ENCODE measurements around the gene TRIM51. TPM values are rescaled to one million over a fixed set of nuclear protein-coding genes. Genes with fewer than 3 reads are reported as not detected.
"Not testable (repeated sequence)": the region's sequence is repeated elsewhere in the genome, so short reads cannot be mapped to it uniquely, and the experiment has no call there.

TRIM51 gene, protein sequence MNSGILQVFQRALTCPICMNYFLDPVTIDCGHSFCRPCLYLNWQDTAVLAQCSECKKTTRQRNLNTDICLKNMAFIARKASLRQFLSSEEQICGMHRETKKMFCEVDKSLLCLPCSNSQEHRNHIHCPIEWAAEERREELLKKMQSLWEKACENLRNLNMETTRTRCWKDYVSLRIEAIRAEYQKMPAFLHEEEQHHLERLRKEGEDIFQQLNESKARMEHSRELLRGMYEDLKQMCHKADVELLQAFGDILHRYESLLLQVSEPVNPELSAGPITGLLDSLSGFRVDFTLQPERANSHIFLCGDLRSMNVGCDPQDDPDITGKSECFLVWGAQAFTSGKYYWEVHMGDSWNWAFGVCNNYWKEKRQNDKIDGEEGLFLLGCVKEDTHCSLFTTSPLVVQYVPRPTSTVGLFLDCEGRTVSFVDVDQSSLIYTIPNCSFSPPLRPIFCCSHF
- polyA plus RNA-seq (2013, experiment 1 of 2) = not detected
- not detected for polyA plus RNA-seq (2013, experiment 2 of 2)

DNA sequence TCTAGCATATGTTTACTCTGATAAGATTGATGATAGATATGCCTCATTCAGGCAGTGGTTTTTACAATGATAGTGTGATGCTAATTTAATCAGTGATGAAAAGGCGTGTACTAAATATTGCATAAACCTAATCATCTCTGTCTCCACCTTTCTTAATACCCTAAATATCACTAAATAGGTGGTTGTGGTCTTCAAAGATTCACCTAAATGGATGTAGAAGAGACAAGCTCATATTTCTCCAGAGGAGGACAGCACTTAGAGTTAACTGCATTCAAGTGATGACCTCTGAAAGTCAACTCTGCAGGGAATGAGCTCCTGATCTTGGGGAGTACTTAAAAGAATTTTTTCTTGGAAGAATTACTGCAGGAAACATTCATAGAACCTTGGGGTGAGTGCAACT, at the start of gene TRIM51:
TRIM51 (plus strand) TSS at position 301 of the 400 bp plus-strand sequence. CDS start 2,132 bp downstream, outside the sequence.
- not testable (repeated sequence) for H3K4me2 ChIP-seq (ENCODE audit: low read length); H3K4me1 ChIP-seq (ENCODE audit: control insufficient read depth, low read depth, low read length); H4K5ac ChIP-seq (ENCODE audit: low read length); H3K18ac ChIP-seq (ENCODE audit: low read length); H3K4ac ChIP-seq (ENCODE audit: low read depth, low read length); H3K27ac ChIP-seq (ENCODE audit: low read depth, low read length); H4K8ac ChIP-seq (ENCODE audit: low read depth, low read length); H3K79me1 ChIP-seq (ENCODE audit: low read length); DNase-seq; H3K27me3 ChIP-seq (ENCODE audit: insufficient read depth, low read length, poor library complexity); H2AK5ac ChIP-seq (ENCODE audit: low read length); H3K79me2 ChIP-seq (ENCODE audit: control insufficient read depth, insufficient read depth, low read length); H2BK15ac ChIP-seq (replicated peaks; ENCODE audit: low read depth); H3K36me3 ChIP-seq (ENCODE audit: control insufficient read depth, insufficient read depth, low read length); H2BK5ac ChIP-seq (ENCODE audit: low read length); H2BK120ac ChIP-seq (ENCODE audit: low read depth, low read length); H3K4me3 ChIP-seq (ENCODE audit: low read length); H3K9ac ChIP-seq (ENCODE audit: low read length); H3K56ac ChIP-seq (ENCODE audit: low read length); H3K23ac ChIP-seq (ENCODE audit: low read length)
- WGBS (ENCODE audit: extremely low coverage, insufficient coverage, low lambda C conversion rate) = no CpG with 5 or more reads among the region's 1 CpG

DNA sequence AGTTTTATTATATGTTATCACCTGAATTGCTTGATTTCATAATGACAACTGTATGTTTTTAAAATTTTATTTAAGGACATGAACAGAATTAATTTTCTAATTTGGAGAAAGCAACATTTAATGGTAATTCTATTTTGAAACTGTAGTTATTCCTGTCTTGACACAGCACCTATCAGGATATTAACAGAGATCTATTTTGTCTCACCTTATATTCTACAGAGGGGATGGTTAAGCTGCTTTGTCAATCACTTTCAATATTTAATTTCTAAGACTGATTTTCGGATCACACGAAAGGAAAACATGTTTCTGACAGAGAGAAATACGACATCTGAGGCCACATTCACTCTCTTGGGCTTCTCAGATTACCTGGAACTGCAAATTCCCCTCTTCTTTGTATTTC, 44.6 kb upstream of the TRIM51 start, which contains the start of gene OR5D16:
OR5D16 (plus strand) TSS at position 301 of the 400 bp plus-strand sequence; CDS start at position 301, 0 bp downstream.
- Histone ChIP-seq H4K5ac (ENCODE audit: low read length) (no peak within 1 kb of the TSS), H3K4ac (ENCODE audit: low read depth, low read length) (no peak within 1 kb of the TSS), H3K9ac (ENCODE audit: low read length) (no peak within 1 kb of the TSS), H2BK5ac (ENCODE audit: low read length) (no peak within 1 kb of the TSS), H3K36me3 (ENCODE audit: control insufficient read depth, insufficient read depth, low read length) (no peaks in the 10 kb centered on the region), H3K79me1 (ENCODE audit: low read length) (no peaks in the 10 kb centered on the region), H3K27me3 (ENCODE audit: insufficient read depth, low read length, poor library complexity) (no peaks in the 10 kb centered on the region), H2AK5ac (ENCODE audit: low read length) (no peak within 1 kb of the TSS), H3K79me2 (ENCODE audit: control insufficient read depth, insufficient read depth, low read length) (no peaks in the 10 kb centered on the region), H3K23ac (ENCODE audit: low read length) (no peak within 1 kb of the TSS), H3K18ac (ENCODE audit: low read length) (no peak within 1 kb of the TSS), H4K8ac (ENCODE audit: low read depth, low read length) (no peak within 1 kb of the TSS), H2BK15ac (replicated peaks; ENCODE audit: low read depth) (no peak within 1 kb of the TSS), H3K56ac (ENCODE audit: low read length) (no peak within 1 kb of the TSS), H3K4me2 (ENCODE audit: low read length) (no peak within 1 kb of the TSS), H3K4me3 (ENCODE audit: low read length) (no peak within 1 kb of the TSS), H3K27ac (ENCODE audit: low read depth, low read length) (no peak within 1 kb of the TSS), H2BK120ac (ENCODE audit: low read depth, low read length) (no peak within 1 kb of the TSS), H3K4me1 (ENCODE audit: control insufficient read depth, low read depth, low read length) (no peaks in the 10 kb centered on the region)
- no CpG with 5 or more reads among the region's 3 CpGs for WGBS (ENCODE audit: extremely low coverage, insufficient coverage, low lambda C conversion rate)
- no peak for DNase-seq

DNA sequence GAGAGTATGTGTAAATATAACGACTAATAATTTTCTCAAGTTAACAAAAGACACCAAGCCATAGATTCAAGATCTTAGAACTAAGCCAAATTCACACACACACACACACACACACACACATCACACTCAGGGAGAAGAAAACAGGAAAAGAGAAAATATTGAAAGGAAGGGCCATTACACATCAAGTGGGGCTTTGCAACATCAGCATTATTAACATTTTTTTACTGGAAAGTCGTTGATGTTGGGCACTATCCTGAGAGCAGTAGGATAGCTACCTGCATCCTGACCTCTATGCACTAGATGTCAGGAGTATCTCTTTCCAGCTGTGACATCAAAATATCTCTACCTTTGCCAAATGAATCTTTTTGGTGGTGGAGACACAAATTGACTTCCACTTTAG, 35.6 kb upstream of the TRIM51 start:
- H2AK5ac ChIP-seq (ENCODE audit: low read length) = no peak overlapping the region
- no peak overlapping the region for H3K23ac ChIP-seq (ENCODE audit: low read length)
- H3K4ac ChIP-seq (ENCODE audit: low read depth, low read length) = no peak overlapping the region
- WGBS (ENCODE audit: extremely low coverage, insufficient coverage, low lambda C conversion rate) = no CpG with 5 or more reads among the region's 2 CpGs
- no peaks in the 10 kb centered on the region for H3K36me3 ChIP-seq (ENCODE audit: control insufficient read depth, insufficient read depth, low read length)
- H4K5ac ChIP-seq (ENCODE audit: low read length) = no peak overlapping the region
- H4K8ac ChIP-seq (ENCODE audit: low read depth, low read length) = no peak overlapping the region
- no peak overlapping the region for H3K56ac ChIP-seq (ENCODE audit: low read length)
- DNase-seq = no peak
- H3K18ac ChIP-seq (ENCODE audit: low read length) = no peak overlapping the region
- H3K27me3 ChIP-seq (ENCODE audit: insufficient read depth, low read length, poor library complexity) = no peaks in the 10 kb centered on the region
- H2BK120ac ChIP-seq (ENCODE audit: low read depth, low read length) = no peak overlapping the region
- H2BK15ac ChIP-seq (replicated peaks; ENCODE audit: low read depth) = no peak overlapping the region
- no peaks in the 10 kb centered on the region for H3K4me1 ChIP-seq (ENCODE audit: control insufficient read depth, low read depth, low read length)
- H3K4me3 ChIP-seq (ENCODE audit: low read length) = no peak overlapping the region
- H3K4me2 ChIP-seq (ENCODE audit: low read length) = no peak overlapping the region
- H3K27ac ChIP-seq (ENCODE audit: low read depth, low read length) = no peak overlapping the region
- H3K9ac ChIP-seq (ENCODE audit: low read length) = no peak overlapping the region
- H2BK5ac ChIP-seq (ENCODE audit: low read length) = no peak overlapping the region
- H3K79me2 ChIP-seq (ENCODE audit: control insufficient read depth, insufficient read depth, low read length) = no peaks in the 10 kb centered on the region
- no peaks in the 10 kb centered on the region for H3K79me1 ChIP-seq (ENCODE audit: low read length)

DNA sequence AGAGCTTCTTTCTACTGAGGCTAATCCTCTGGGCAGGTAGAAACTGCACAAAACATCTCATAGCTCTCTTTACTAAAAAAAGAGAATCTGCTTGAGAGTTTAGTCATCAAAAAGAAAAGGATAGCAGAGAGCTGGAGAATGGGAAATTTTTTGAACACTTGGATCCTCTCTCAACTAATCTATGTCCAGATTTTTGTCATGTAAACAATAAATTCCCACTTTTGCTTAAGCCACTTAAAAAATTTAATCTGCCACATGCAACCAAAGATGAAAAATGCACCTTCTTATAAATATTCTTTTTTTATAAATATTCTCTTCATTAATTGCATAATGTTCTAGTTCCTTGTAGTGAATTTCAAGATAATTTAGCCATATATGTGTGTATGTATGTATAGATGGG, 34.1 kb upstream of the TRIM51 start:
- no peak overlapping the region for H2AK5ac ChIP-seq (ENCODE audit: low read length)
- H3K79me1 ChIP-seq (ENCODE audit: low read length) = no peaks in the 10 kb centered on the region
- H3K23ac ChIP-seq (ENCODE audit: low read length) = no peak overlapping the region
- H3K4me3 ChIP-seq (ENCODE audit: low read length) = no peak overlapping the region
- H3K36me3 ChIP-seq (ENCODE audit: control insufficient read depth, insufficient read depth, low read length) = no peaks in the 10 kb centered on the region
- no peak overlapping the region for H2BK120ac ChIP-seq (ENCODE audit: low read depth, low read length)
- H3K9ac ChIP-seq (ENCODE audit: low read length) = no peak overlapping the region
- no peak overlapping the region for H3K4ac ChIP-seq (ENCODE audit: low read depth, low read length)
- H2BK5ac ChIP-seq (ENCODE audit: low read length) = no peak overlapping the region
- H3K56ac ChIP-seq (ENCODE audit: low read length) = no peak overlapping the region
- no peak overlapping the region for H4K5ac ChIP-seq (ENCODE audit: low read length)
- H3K27me3 ChIP-seq (ENCODE audit: insufficient read depth, low read length, poor library complexity) = no peaks in the 10 kb centered on the region
- no peak for DNase-seq
- H2BK15ac ChIP-seq (replicated peaks; ENCODE audit: low read depth) = no peak overlapping the region
- no peak overlapping the region for H4K8ac ChIP-seq (ENCODE audit: low read depth, low read length)
- no peak overlapping the region for H3K18ac ChIP-seq (ENCODE audit: low read length)
- no peaks in the 10 kb centered on the region for H3K79me2 ChIP-seq (ENCODE audit: control insufficient read depth, insufficient read depth, low read length)
- H3K27ac ChIP-seq (ENCODE audit: low read depth, low read length) = no peak overlapping the region
- H3K4me1 ChIP-seq (ENCODE audit: control insufficient read depth, low read depth, low read length) = no peaks in the 10 kb centered on the region
- H3K4me2 ChIP-seq (ENCODE audit: low read length) = no peak overlapping the region

DNA sequence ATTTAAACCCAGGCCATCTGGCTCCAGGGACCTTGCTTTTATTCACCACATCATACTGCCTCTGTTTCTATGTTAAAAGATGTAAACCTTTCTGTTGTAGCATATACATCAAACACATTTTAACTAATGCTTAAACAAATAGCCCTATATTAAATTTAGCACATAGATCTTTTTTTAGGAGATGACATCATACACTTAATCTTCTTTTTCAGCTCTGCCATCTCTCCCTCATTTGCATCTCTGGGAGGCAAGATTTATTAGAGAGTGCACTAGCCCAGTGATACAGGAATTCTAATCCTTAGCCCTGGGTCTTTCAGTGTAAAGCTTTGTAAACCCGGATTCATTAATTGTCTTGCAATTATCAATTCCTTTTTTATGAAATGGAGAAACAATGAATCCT, 31.0 kb upstream of the TRIM51 start:
- Histone ChIP-seq H3K4me1 (ENCODE audit: control insufficient read depth, low read depth, low read length) (no peaks in the 10 kb centered on the region), H3K23ac (ENCODE audit: low read length) (no peak overlapping the region), H3K27me3 (ENCODE audit: insufficient read depth, low read length, poor library complexity) (no peaks in the 10 kb centered on the region), H3K4ac (ENCODE audit: low read depth, low read length) (no peak overlapping the region), H2BK15ac (replicated peaks; ENCODE audit: low read depth) (no peak overlapping the region), H3K9ac (ENCODE audit: low read length) (no peak overlapping the region), H4K8ac (ENCODE audit: low read depth, low read length) (no peak overlapping the region), H3K79me2 (ENCODE audit: control insufficient read depth, insufficient read depth, low read length) (no peaks in the 10 kb centered on the region), H3K36me3 (ENCODE audit: control insufficient read depth, insufficient read depth, low read length) (no peaks in the 10 kb centered on the region), H3K27ac (ENCODE audit: low read depth, low read length) (no peak overlapping the region), H3K56ac (ENCODE audit: low read length) (no peak overlapping the region), H2AK5ac (ENCODE audit: low read length) (no peak overlapping the region), H4K5ac (ENCODE audit: low read length) (no peak overlapping the region), H3K4me2 (ENCODE audit: low read length) (no peak overlapping the region), H2BK5ac (ENCODE audit: low read length) (no peak overlapping the region), H2BK120ac (ENCODE audit: low read depth, low read length) (no peak overlapping the region), H3K4me3 (ENCODE audit: low read length) (no peak overlapping the region), H3K18ac (ENCODE audit: low read length) (no peak overlapping the region), H3K79me1 (ENCODE audit: low read length) (no peaks in the 10 kb centered on the region)
- no peak for DNase-seq
- WGBS (ENCODE audit: extremely low coverage, insufficient coverage, low lambda C conversion rate) = no CpG with 5 or more reads among the region's 1 CpG

DNA sequence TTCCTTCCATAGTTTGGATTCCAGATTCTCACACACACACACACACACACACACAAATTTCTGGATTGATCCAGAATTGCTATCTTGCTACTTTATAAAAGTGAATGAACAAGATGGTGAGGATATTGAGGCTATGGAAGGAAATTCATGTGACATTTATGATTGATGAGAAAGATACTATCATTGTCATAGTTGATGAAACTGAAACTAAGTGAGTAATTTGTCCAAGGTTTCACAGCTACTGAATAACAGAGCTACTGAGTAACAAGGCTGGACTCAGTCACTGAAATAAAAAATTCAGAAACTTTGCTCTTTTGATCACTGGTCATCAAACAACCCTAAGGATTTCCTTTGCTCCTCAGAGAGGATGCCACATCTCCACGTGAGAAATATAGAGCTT, 28.4 kb upstream of the TRIM51 start:
- Histone ChIP-seq H3K27me3 (ENCODE audit: insufficient read depth, low read length, poor library complexity) (no peaks in the 10 kb centered on the region), H3K18ac (ENCODE audit: low read length) (no peak overlapping the region), H2BK120ac (ENCODE audit: low read depth, low read length) (no peak overlapping the region), H2BK5ac (ENCODE audit: low read length) (no peak overlapping the region), H3K9ac (ENCODE audit: low read length) (no peak overlapping the region), H2AK5ac (ENCODE audit: low read length) (no peak overlapping the region), H3K56ac (ENCODE audit: low read length) (no peak overlapping the region), H3K4me2 (ENCODE audit: low read length) (no peak overlapping the region), H3K4ac (ENCODE audit: low read depth, low read length) (no peak overlapping the region), H3K36me3 (ENCODE audit: control insufficient read depth, insufficient read depth, low read length) (no peaks in the 10 kb centered on the region), H3K79me1 (ENCODE audit: low read length) (no peaks in the 10 kb centered on the region), H3K79me2 (ENCODE audit: control insufficient read depth, insufficient read depth, low read length) (no peaks in the 10 kb centered on the region), H3K23ac (ENCODE audit: low read length) (no peak overlapping the region), H2BK15ac (replicated peaks; ENCODE audit: low read depth) (no peak overlapping the region), H3K4me1 (ENCODE audit: control insufficient read depth, low read depth, low read length) (no peaks in the 10 kb centered on the region), H3K27ac (ENCODE audit: low read depth, low read length) (no peak overlapping the region), H4K5ac (ENCODE audit: low read length) (no peak overlapping the region), H4K8ac (ENCODE audit: low read depth, low read length) (no peak overlapping the region), H3K4me3 (ENCODE audit: low read length) (no peak overlapping the region)
- no peak for DNase-seq
- no CpG with 5 or more reads among the region's 1 CpG for WGBS (ENCODE audit: extremely low coverage, insufficient coverage, low lambda C conversion rate)
